Heart left ventricle (tissue), 16 donors: ENCODE measurements around the gene PRSS23. TPM values are rescaled to one million over a fixed set of nuclear protein-coding genes. Genes with fewer than 3 reads are reported as not detected.

ENCODE experiments used
- ATAC-seq, 4 donors: fragments of 200-7000 bp; cut with Tn5 transposase; one replicate each; pipeline ENCODE4 v1.9.1; 2020 to 2022; ENCODE audit warnings: moderate library complexity in 4 of 4, mild to moderate bottlenecking in 3 of 4, moderate number of reproducible peaks in 1 of 4
- DNase-seq, 5 donors: peaks; one replicate each; pipeline ENCODE4 v3.0.0-alpha.2; 2020
- H3K27ac ChIP-seq, 12 donors: fragments of 200-600 bp; sonication (generic) in 4 of 12; one replicate each; pipeline versions ENCODE4 v1.5.0 to v1.8.0; 2016 to 2022; ENCODE audit warnings: mild to moderate bottlenecking in 2 of 12
- H3K27me3 ChIP-seq, 9 donors: fragments of 200-600 bp; sonication (generic) in 2 of 9; one replicate each; pipeline versions ENCODE4 v1.5.1 to v1.8.0; 2016 to 2022; ENCODE audit warnings: mild to moderate bottlenecking in 3 of 9
- H3K36me3 ChIP-seq, 9 donors: fragments of 200-600 bp; sonication (generic) in 2 of 9; one replicate each; pipeline versions ENCODE4 v1.5.0 to v1.8.0; 2018 to 2022; ENCODE audit warnings: mild to moderate bottlenecking in 2 of 9
- H3K4me1 ChIP-seq, 12 donors: fragments of 200-600 bp; sonication (generic) in 4 of 12; one replicate each; pipeline versions ENCODE4 v1.5.0 to v1.8.0; 2016 to 2022; ENCODE audit warnings: mild to moderate bottlenecking in 3 of 12
- H3K4me3 ChIP-seq, 12 donors: fragments of 200-600 bp; sonication (generic) in 4 of 12; one replicate each; pipeline versions ENCODE4 v1.5.0 to v1.8.0; 2017 to 2022; ENCODE audit warnings: mild to moderate bottlenecking in 9 of 12, moderate library complexity in 4 of 12
- H3K9me3 ChIP-seq, 12 donors: fragments of 200-600 bp; sonication (generic) in 4 of 12; one replicate each; pipeline versions ENCODE4 v1.5.0 to v1.8.0; 2016 to 2022; ENCODE audit warnings: mild to moderate bottlenecking in 1 of 12
- CTCF ChIP-seq, 12 donors: fragments of 200-600 bp; sonication (generic) in 4 of 12; IDR thresholded peaks; one replicate each; pipeline versions ENCODE4 v1.5.0 to v1.8.0; 2018 to 2022; ENCODE audit warnings: antibody characterized with exemption in 12 of 12, mild to moderate bottlenecking in 5 of 12
- POLR2A ChIP-seq, 2 donors: fragments of 450-650 bp; IDR thresholded peaks; one replicate each; pipeline ENCODE4 v1.6.1; 2017; ENCODE audit warnings: antibody characterized with exemption in 2 of 2, mild to moderate bottlenecking in 2 of 2, moderate library complexity in 2 of 2
- WGBS, 4 donors: extraction: QIAGEN DNeasy Blood & Tissue Kit in 2 of 4; methylation state at CpG; one replicate each; pipeline versions ENCODE4 v1.1.5 to v1.1.7; 2013 to 2018; 5-methylcytosine and 5-hydroxymethylcytosine counted together
- intact Hi-C, 10 donors: fragments of 100-400 bp; cut with DNase I; formaldehyde crosslinking; loops; one replicate each; pipeline versions ENCODE4 v1.11.1 to v1.14.2; 2022
- polyA plus RNA-seq, 2 donors: library from polyadenylated mRNA; stranded (reverse); fragments of 200-250 nt; gene quantifications; one replicate each; pipeline ENCODE4 v1.2.3, GENCODE V29; 2013
- total RNA-seq, 9 donors: library from RNA; depleted of rRNA in 2 of 9; stranded (reverse); fragments of >200 nt in 2 of 9; fragmentation: NEBNext Ultra II Directional in 3 of 9; extraction: Animal tissue kit (Norgen Biotek cat#: 25700) in 3 of 9; gene quantifications; one replicate each; pipeline versions ENCODE4 v1.1.0 to v1.2.4, GENCODE V29; 2016 to 2023
- donor health status: ischemic (EF 13 %, LVEDD 7.1; RV severe dilation, severe dysfunction).
- donor health status: healthy with polysubstance abuse.
- donor health status: DM: no; HTN: yes; CAD: no.
- donor health status: DM: no; HTN: no; CAD: no.
- donor health status: ischemic (EF 25% LVEDD 6.9; RV normal size, moderate dysfunction).
- donor health status: ischemic (EF 25% LVEDD 5.7; RV mildly dilated, moderate dysfunction).
- donor health status: healthy.
- donor health status: DM: yes; HTN: yes; CAD: no.
- donor health status: ischemic (EF 35%, LVEDD 5.7; RV mildly dilated, moderate dysfunction).
- donor health status: nonischemic (EF 11% LVEDD 7.7; RV severe dilation, severe dysfunction).
- donor health status: DM: yes; HTN: yes; CAD: no.
- donor health status: PGD.
- donor health status: ischemic (EF 29% LVEDD 5.4; RV normal size, mild dysfunction).
- donor health status: nonischemic (EF 23%, LVEDD 6.1; RV moderate dilation, normal function).

The PRSS23 gene
- total and polyA plus RNA-seq, 11 donors: 3.0 to 36.8 (median 15.9) TPM

DNA sequence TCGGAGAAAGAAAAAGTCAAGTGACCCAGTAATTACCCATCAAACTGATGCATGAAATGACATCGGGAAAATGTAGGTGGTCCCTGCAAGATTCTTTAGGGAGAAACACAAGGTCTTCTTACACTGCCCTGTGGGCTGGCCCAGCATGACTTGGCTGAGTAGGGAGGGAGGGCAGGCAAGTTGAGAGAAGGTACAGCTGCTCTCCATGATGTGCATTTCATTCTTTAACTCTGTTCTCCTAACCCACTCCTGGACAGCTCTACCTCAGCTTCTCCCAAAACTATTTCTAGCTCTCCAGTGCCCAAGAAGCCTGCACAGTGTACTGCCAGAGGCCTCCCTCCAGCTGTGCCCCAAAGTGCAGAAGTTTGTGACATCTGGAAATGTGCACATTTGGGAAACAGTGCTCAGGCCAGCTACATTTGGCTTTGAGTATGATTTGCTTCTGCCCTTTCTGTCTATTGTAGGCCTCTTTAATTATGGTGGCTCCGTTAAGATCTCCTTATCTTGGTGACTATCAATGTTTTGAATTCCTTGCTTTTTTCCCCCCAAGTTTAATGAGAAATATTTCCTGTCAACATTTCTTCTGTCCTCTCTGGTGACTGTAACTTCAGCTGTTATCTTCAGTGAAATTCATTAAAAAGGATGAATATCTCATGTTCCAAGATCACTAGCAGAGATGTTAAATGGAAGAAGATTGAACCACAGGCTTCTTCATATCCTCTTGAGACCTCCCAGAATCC lies 26.7 kb upstream of the PRSS23 start:
- WGBS, 4 donors: 71 to 82% (median 75%) methylated on average over 3 of the region's 3 CpGs
- DNase-seq (no peak), ATAC-seq (peak in 2 of 4 donors; percentile 33 to 36)
- Histone ChIP-seq H3K27ac (no peak overlapping the region), H3K36me3 (no peaks in the 10 kb centered on the region), H3K27me3 (no peaks in the 10 kb centered on the region), H3K4me3 (no peak overlapping the region), H3K4me1 (peaks cover 0 to 21% (median 6%) of the 10 kb centered on the region in 12 donors), H3K9me3 (no peaks in the 10 kb centered on the region)
- intact Hi-C loops: no loop called here
- no peak for TF ChIP-seq CTCF (IDR thresholded peaks at IDR 0.05)
- TF ChIP-seq POLR2A (IDR thresholded peaks at IDR 0.05): no peak

GRCh38 chr11:86774417-86774816 lies 25.9 kb upstream of the PRSS23 start:
- Histone ChIP-seq H3K9me3 (no peaks in the 10 kb centered on the region), H3K27me3 (no peaks in the 10 kb centered on the region), H3K4me3 (no peak overlapping the region), H3K27ac (no peak overlapping the region), H3K36me3 (no peaks in the 10 kb centered on the region), H3K4me1 (peaks cover 0 to 14% (median under 1%) of the 10 kb centered on the region in 12 donors)
- DNase-seq: no peak
- TF ChIP-seq CTCF (IDR thresholded peaks at IDR 0.05): no peak
- TF ChIP-seq POLR2A (IDR thresholded peaks at IDR 0.05): no peak
- intact Hi-C loops: no loop called here
- no peak for ATAC-seq

- intact Hi-C loops: no loop called here
- 92 to 98% (median 96%) methylated on average over 2 of the region's 2 CpGs for WGBS, 4 donors
- ATAC-seq: no peak
Observed at GRCh38 chr11:86775361-86775760, 25.0 kb upstream of the PRSS23 start.

GRCh38 chr11:86781546-86781945 lies 18.8 kb upstream of the PRSS23 start:
- Histone ChIP-seq H3K36me3 (no peaks in the 10 kb centered on the region), H3K9me3 (no peaks in the 10 kb centered on the region), H3K4me1 (no peaks in the 10 kb centered on the region), H3K27ac (no peak overlapping the region), H3K4me3 (no peak overlapping the region), H3K27me3 (no peaks in the 10 kb centered on the region)
- DNase-seq (no peak), ATAC-seq (no peak)
- intact Hi-C loops: no loop called here
- TF ChIP-seq CTCF (IDR thresholded peaks at IDR 0.05) (no peak), POLR2A (IDR thresholded peaks at IDR 0.05) (no peak)

More at GRCh38 chr11:86775361-86775760, 25.0 kb upstream of the PRSS23 start:
- Histone ChIP-seq H3K4me3 (no peak overlapping the region), H3K27me3 (no peaks in the 10 kb centered on the region), H3K9me3 (no peaks in the 10 kb centered on the region), H3K27ac (no peak overlapping the region), H3K36me3 (no peaks in the 10 kb centered on the region), H3K4me1 (peaks cover 0 to 8% (median 0%) of the 10 kb centered on the region in 12 donors)
- TF ChIP-seq POLR2A (IDR thresholded peaks at IDR 0.05): no peak
- no peak for TF ChIP-seq CTCF (IDR thresholded peaks at IDR 0.05)
- DNase-seq: no peak
